ENCODE data around the gene CPD.

Gene CPD

DNA sequence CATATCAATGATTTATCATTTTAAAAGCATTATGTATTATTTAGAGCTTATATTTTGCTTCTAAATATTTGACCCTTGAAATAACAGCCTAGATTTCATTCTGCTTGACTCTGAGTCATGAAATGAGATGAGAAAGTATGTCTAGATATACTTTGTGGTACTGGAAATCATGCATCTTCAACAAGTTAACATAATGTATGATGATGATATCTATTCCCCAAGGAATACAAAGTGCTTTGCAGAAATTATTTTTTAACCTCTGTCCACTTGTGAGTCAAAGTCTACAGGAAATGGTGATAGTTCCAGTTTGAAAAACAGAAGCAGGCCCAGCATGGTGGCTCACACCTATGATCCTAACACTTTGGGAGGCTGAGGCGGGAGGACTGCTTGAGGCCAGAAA is 134.6 kb downstream of the CPD start:
- TF ChIP-seq POU2F2 (IDR thresholded peaks at IDR 0.05; ENCODE audit: low read depth, low read length) (no peak), TAF1 (IDR thresholded peaks at IDR 0.05; ENCODE audit: low read depth, low read length) (no peak), POLR2AphosphoS5 (IDR thresholded peaks at IDR 0.05; ENCODE audit: low read depth, low read length) (no peak), PAX5 (IDR thresholded peaks at IDR 0.05; ENCODE audit: insufficient read depth, low read length, severe bottlenecking) (no peak), POLR2A (IDR thresholded peaks at IDR 0.05; ENCODE audit: low read depth, low read length) (no peak), SPI1 (IDR thresholded peaks at IDR 0.05; ENCODE audit: low read depth, low read length) (no peak)
- DNase-seq (ENCODE audit: insufficient read length, low spot score): no peak
- no peak for FAIRE-seq

DNA sequence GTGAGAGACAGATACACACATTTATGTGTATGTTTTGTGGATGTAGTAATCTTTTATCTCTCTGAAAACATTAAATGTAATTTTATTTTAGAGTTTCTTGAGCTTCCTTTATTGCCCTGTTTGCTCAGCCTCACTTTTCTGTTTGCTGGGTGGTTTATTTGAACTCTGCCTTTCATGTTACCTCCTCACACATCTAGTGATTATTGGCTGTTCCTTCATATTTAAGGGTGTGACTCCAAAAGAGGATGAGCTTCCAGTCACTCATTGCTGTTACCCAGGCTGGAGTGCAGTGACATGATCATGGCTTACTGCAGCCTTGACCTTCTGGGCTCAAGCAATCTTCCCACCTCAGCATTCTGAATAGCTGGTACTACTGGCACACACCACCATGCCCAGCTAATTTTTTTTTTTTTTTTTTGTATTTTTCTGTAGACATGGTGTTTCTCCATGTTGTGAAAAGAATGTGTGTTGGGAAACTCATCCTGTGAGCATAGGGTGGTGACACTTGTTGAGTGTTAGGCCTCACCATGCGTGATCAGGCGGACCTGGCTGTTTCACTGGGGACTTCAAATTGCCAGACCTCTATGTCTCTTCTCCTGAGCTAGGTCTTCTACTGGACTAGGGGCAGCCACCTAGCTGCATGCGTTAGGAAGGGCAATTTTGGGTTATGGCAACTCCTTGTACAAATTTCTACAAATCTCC is 136.3 kb downstream of the CPD start:
- DNase-seq (ENCODE audit: insufficient read length, low spot score) (no peak), FAIRE-seq (no peak)
- no peak for TF ChIP-seq TAF1 (IDR thresholded peaks at IDR 0.05; ENCODE audit: low read depth, low read length)
- no peak for TF ChIP-seq POLR2AphosphoS5 (IDR thresholded peaks at IDR 0.05; ENCODE audit: low read depth, low read length)
- TF ChIP-seq POU2F2 (IDR thresholded peaks at IDR 0.05; ENCODE audit: low read depth, low read length): no peak
- no peak for TF ChIP-seq POLR2A (IDR thresholded peaks at IDR 0.05; ENCODE audit: low read depth, low read length)
- TF ChIP-seq PAX5 (IDR thresholded peaks at IDR 0.05; ENCODE audit: insufficient read depth, low read length, severe bottlenecking): no peak
- TF ChIP-seq SPI1 (IDR thresholded peaks at IDR 0.05; ENCODE audit: low read depth, low read length): no peak

DNA sequence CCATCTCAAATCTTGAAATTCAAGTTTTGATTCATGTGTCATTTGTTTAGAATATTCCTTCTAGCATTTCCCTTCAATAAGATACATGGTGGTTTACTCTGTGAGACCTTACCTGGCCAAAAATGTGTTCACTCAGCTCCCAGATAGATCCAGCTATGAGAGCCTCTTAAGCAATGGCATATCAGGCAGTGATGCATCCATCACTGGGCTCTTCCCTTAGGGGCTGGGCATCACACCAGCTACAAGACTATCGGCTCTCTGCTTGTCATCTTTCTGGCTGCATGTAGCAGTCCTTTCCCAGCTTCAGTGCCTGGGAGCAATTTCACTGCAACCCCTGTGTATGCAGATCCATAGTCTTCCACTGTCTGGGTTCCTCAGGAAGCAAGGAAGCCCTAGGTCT is 139.1 kb downstream of the CPD start:
- TF ChIP-seq TAF1 (IDR thresholded peaks at IDR 0.05; ENCODE audit: low read depth, low read length) (no peak), POU2F2 (IDR thresholded peaks at IDR 0.05; ENCODE audit: low read depth, low read length) (no peak), SPI1 (IDR thresholded peaks at IDR 0.05; ENCODE audit: low read depth, low read length) (no peak), PAX5 (IDR thresholded peaks at IDR 0.05; ENCODE audit: insufficient read depth, low read length, severe bottlenecking) (no peak), POLR2A (IDR thresholded peaks at IDR 0.05; ENCODE audit: low read depth, low read length) (no peak)
- FAIRE-seq (no peak), DNase-seq (ENCODE audit: insufficient read length, low spot score) (no peak)

DNA sequence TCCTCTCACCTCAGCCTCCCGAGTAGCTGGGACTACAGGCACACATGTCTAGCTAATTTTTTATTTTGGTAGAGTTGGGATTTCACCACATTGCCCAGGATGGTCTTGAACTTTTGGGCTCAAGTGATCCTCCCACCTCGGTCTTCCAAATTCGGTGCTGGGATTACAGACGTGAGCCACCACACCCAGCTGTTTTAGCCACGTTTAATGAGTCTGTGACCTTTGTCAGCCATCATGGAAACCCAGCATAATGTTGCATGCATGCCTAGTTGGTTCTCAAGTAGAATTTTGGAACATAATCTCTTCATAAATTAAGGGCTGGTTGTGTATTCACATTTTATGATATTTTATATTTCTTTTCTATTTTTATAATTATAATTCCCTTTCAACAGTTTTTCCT is 140.4 kb downstream of the CPD start:
- FAIRE-seq (no peak), DNase-seq (ENCODE audit: insufficient read length, low spot score) (no peak)
- TF ChIP-seq POLR2AphosphoS5 (IDR thresholded peaks at IDR 0.05; ENCODE audit: low read depth, low read length) (no peak), POLR2A (IDR thresholded peaks at IDR 0.05; ENCODE audit: low read depth, low read length) (no peak), TAF1 (IDR thresholded peaks at IDR 0.05; ENCODE audit: low read depth, low read length) (no peak), SPI1 (IDR thresholded peaks at IDR 0.05; ENCODE audit: low read depth, low read length) (no peak), POU2F2 (IDR thresholded peaks at IDR 0.05; ENCODE audit: low read depth, low read length) (no peak), PAX5 (IDR thresholded peaks at IDR 0.05; ENCODE audit: insufficient read depth, low read length, severe bottlenecking) (no peak)
